Naive thymus-derived CD4-positive, alpha-beta T cell (primary cell): Measurements from ENCODE around the gene GDAP2. TPM values are rescaled to one million over a fixed set of nuclear protein-coding genes. Genes with fewer than 3 reads are reported as not detected.
"Not testable (repeated sequence)": the region's sequence is repeated elsewhere in the genome, so short reads cannot be mapped to it uniquely, and the experiment has no call there.

ENCODE experiments used
- ATAC-seq: fragments of 150-1000 bp; cut with Tn5 transposase; 2 replicates; pipeline ENCODE4 v1.10.0; 2021; ENCODE audit warnings: mild to moderate bottlenecking, moderate library complexity
- CTCF ChIA-PET: fragments of 350-600 bp; sonication (Branson Sonifier 250); formaldehyde crosslinking; loops from one replicate; lab custom pipeline; 2021; ENCODE audit warnings: antibody characterized with exemption; lab: Charles Lee
- POLR2A ChIA-PET: fragments of 350-600 bp; sonication (Branson Sonifier 250); formaldehyde crosslinking; loops from one replicate; lab custom pipeline; 2021; ENCODE audit warnings: antibody characterized with exemption, inconsistent platforms; lab: Charles Lee
- DNase-seq, 9 donors: peaks; one replicate each; pipeline versions ENCODE4 v3.0.0 to v3.0.0-alpha.2; 2020 to 2022; ENCODE audit warnings: mixed read lengths in 1 of 9
- H3K27ac ChIP-seq: one replicate; pipeline ENCODE4 v1.7.0; 2013; ENCODE audit warnings: mild to moderate bottlenecking, low read depth, low read length, moderate library complexity
- H3K27me3 ChIP-seq, 2 donors: one replicate each; pipeline ENCODE4 v1.7.0; 2013; ENCODE audit warnings: low read length in 2 of 2, mild to moderate bottlenecking in 2 of 2, moderate library complexity in 2 of 2; ENCODE audit not compliant: control insufficient read depth in 2 of 2, insufficient read depth in 2 of 2
- H3K36me3 ChIP-seq, 3 experiments: 1 replicate in 2 of 3; 2 replicates in 1 of 3; pipeline ENCODE4 v1.7.0; 2013; ENCODE audit warnings: low read length in 3 of 3, mild to moderate bottlenecking in 3 of 3, moderate library complexity in 1 of 3; ENCODE audit not compliant: insufficient read depth in 3 of 3, control insufficient read depth in 2 of 3
- H3K4me1 ChIP-seq, 2 donors: one replicate each; pipeline ENCODE4 v1.7.0; 2013; ENCODE audit warnings: low read length in 2 of 2, mild to moderate bottlenecking in 2 of 2, moderate library complexity in 1 of 2; ENCODE audit not compliant: control insufficient read depth in 2 of 2, insufficient read depth in 2 of 2
- H3K4me3 ChIP-seq: 2 replicates; pipeline ENCODE4 v1.7.0; 2013; ENCODE audit warnings: mild to moderate bottlenecking, low read length
- H3K9me3 ChIP-seq, 3 experiments: 1 replicate in 2 of 3; 2 replicates in 1 of 3; pipeline ENCODE4 v1.7.0; 2013; ENCODE audit warnings: low read length in 3 of 3; ENCODE audit not compliant: control insufficient read depth in 2 of 3
- H3K27ac Mint-ChIP-seq, 9 donors: one replicate each; pipeline ENCODE4 v1.8.0; 2020 to 2022; ENCODE audit warnings: mixed read lengths in 9 of 9, mild to moderate bottlenecking in 8 of 9, moderate library complexity in 5 of 9, inconsistent platforms in 2 of 9
- H3K27me3 Mint-ChIP-seq, 5 donors: one replicate each; pipeline ENCODE4 v1.8.0; 2021 to 2022; ENCODE audit warnings: mixed read lengths in 5 of 5, mild to moderate bottlenecking in 1 of 5
- H3K36me3 Mint-ChIP-seq, 5 donors: one replicate each; pipeline ENCODE4 v1.8.0; 2020 to 2022; ENCODE audit warnings: mixed read lengths in 5 of 5, mild to moderate bottlenecking in 3 of 5, inconsistent platforms in 1 of 5
- H3K4me1 Mint-ChIP-seq, 7 donors: one replicate each; pipeline ENCODE4 v1.8.0; 2020 to 2022; ENCODE audit warnings: mixed read lengths in 7 of 7, mild to moderate bottlenecking in 3 of 7, inconsistent platforms in 1 of 7
- H3K4me3 Mint-ChIP-seq, 10 donors: one replicate each; pipeline ENCODE4 v1.8.0; 2020 to 2022; ENCODE audit warnings: mild to moderate bottlenecking in 10 of 10, mixed read lengths in 10 of 10, moderate library complexity in 6 of 10, inconsistent platforms in 2 of 10
- H3K9me3 Mint-ChIP-seq, 11 donors: one replicate each; pipeline ENCODE4 v1.8.0; 2020 to 2022; ENCODE audit warnings: mixed read lengths in 11 of 11, mild to moderate bottlenecking in 4 of 11, inconsistent platforms in 1 of 11, moderate library complexity in 1 of 11
- intact Hi-C, 2 donors: fragments of 100-400 bp; cut with micrococcal nuclease; formaldehyde crosslinking; loops; one replicate each; pipeline ENCODE4 v1.15.1; 2023
- polyA plus RNA-seq, 2 donors: library from polyadenylated mRNA; unstranded; fragments of 300-500 nt; fragmentation: Illumina TruSeq; gene quantifications; one replicate each; pipeline ENCODE4 v1.2.3, GENCODE V29; 2021
- total RNA-seq, 6 experiments: library from RNA in 5 of 6; stranded (reverse) in 5 of 6; gene quantifications; 1 replicate in 5 of 6; 2 replicates in 1 of 6; pipeline ENCODE4 v1.2.3 and lab custom pipeline; 2021 to 2026

Gene GDAP2
- total and polyA plus RNA-seq, 7 experiments from 2014 or later = 9.7 to 31.2 (median 24.9) TPM

- CTCF ChIA-PET = no interaction called here
- Mint-ChIP-seq H3K27ac (no peak overlapping the region), H3K9me3 (no peaks in the 10 kb centered on the region), H3K4me3 (no peak overlapping the region), H3K36me3 (peaks cover 0 to 29% (median 16%) of the 10 kb centered on the region in 5 donors), H3K27me3 (no peaks in the 10 kb centered on the region), H3K4me1 (no peaks in the 10 kb centered on the region)
- intact Hi-C loops = no loop called here
- Histone ChIP-seq H3K4me1 (no peaks in the 10 kb centered on the region), H3K36me3 (no peaks in the 10 kb centered on the region), H3K9me3 (no peaks in the 10 kb centered on the region), H3K27me3 (no peaks in the 10 kb centered on the region), H3K27ac (no peak overlapping the region), H3K4me3 (no peak overlapping the region)
- no peak for ATAC-seq
- POLR2A ChIA-PET = no interaction called here
- no peak for DNase-seq
These were observed 69.5 kb downstream of the GDAP2 start for GRCh38 chr1:117859901-117860300.

GRCh38 chr1:117857418-117857817, 72.0 kb downstream of the GDAP2 start:
- Histone ChIP-seq H3K36me3 (no peaks in the 10 kb centered on the region), H3K4me3 (no peak overlapping the region), H3K4me1 (no peaks in the 10 kb centered on the region), H3K27me3 (no peaks in the 10 kb centered on the region), H3K27ac (no peak overlapping the region), H3K9me3 (no peaks in the 10 kb centered on the region)
- ChIA-PET POLR2A (no interaction called here), CTCF (no interaction called here)
- DNase-seq = no peak
- Mint-ChIP-seq H3K27ac (no peak overlapping the region), H3K36me3 (peaks cover 0 to 21% (median 12%) of the 10 kb centered on the region in 5 donors), H3K4me1 (no peaks in the 10 kb centered on the region), H3K9me3 (no peaks in the 10 kb centered on the region), H3K4me3 (no peak overlapping the region), H3K27me3 (no peaks in the 10 kb centered on the region)
- no peak for ATAC-seq
- intact Hi-C loops = no loop called here

- Histone ChIP-seq H3K27ac (no peak overlapping the region), H3K4me1 (no peaks in the 10 kb centered on the region), H3K4me3 (no peak overlapping the region), H3K9me3 (no peaks in the 10 kb centered on the region), H3K27me3 (no peaks in the 10 kb centered on the region), H3K36me3 (no peaks in the 10 kb centered on the region)
- ChIA-PET CTCF (no interaction called here), POLR2A (no interaction called here)
- no peak overlapping the region for H3K4me3 Mint-ChIP-seq
- no peak overlapping the region for H3K27ac Mint-ChIP-seq
- DNase-seq (no peak), ATAC-seq (no peak)
- no peaks in the 10 kb centered on the region for H3K4me1 Mint-ChIP-seq
- no peaks in the 10 kb centered on the region for H3K27me3 Mint-ChIP-seq
- peaks cover 0 to 27% (median 9%) of the 10 kb centered on the region in 5 donors for H3K36me3 Mint-ChIP-seq
- H3K9me3 Mint-ChIP-seq = peaks cover 0 to 5% (median 0%) of the 10 kb centered on the region in 11 donors
- intact Hi-C loops = no loop called here
These were observed 76.4 kb downstream of the GDAP2 start for GRCh38 chr1:117852853-117853553.

- H3K27me3 Mint-ChIP-seq = no peaks in the 10 kb centered on the region
- H3K4me1 Mint-ChIP-seq = no peaks in the 10 kb centered on the region
- ChIA-PET POLR2A (no interaction called here), CTCF (no interaction called here)
- Histone ChIP-seq H3K4me3 (no peak overlapping the region), H3K36me3 (no peaks in the 10 kb centered on the region), H3K9me3 (no peaks in the 10 kb centered on the region), H3K27me3 (no peaks in the 10 kb centered on the region), H3K27ac (no peak overlapping the region), H3K4me1 (no peaks in the 10 kb centered on the region)
- ATAC-seq (no peak), DNase-seq (no peak)
- peaks cover 0 to 39% (median 19%) of the 10 kb centered on the region in 5 donors for H3K36me3 Mint-ChIP-seq
- no peak overlapping the region for H3K27ac Mint-ChIP-seq
- H3K4me3 Mint-ChIP-seq = no peak overlapping the region
- intact Hi-C loops = no loop called here
- peaks cover 0 to 9% (median 0%) of the 10 kb centered on the region in 11 donors for H3K9me3 Mint-ChIP-seq
These were observed 77.7 kb downstream of the GDAP2 start for GRCh38 chr1:117851687-117852086.

GRCh38 chr1:117846674-117847425, 82.6 kb downstream of the GDAP2 start:
- no peak for DNase-seq
- CTCF ChIA-PET = no interaction called here
- intact Hi-C loops = no loop called here
- no peak overlapping the region for H3K27ac Mint-ChIP-seq
- no peaks in the 10 kb centered on the region for H3K9me3 ChIP-seq
- no peaks in the 10 kb centered on the region for H3K27me3 Mint-ChIP-seq
- H3K27me3 ChIP-seq = no peaks in the 10 kb centered on the region
- no peak overlapping the region for H3K4me3 Mint-ChIP-seq
- peaks cover 13 to 36% (median 20%) of the 10 kb centered on the region in 11 donors for H3K9me3 Mint-ChIP-seq
- POLR2A ChIA-PET = no interaction called here
- peaks cover 10 to 71% (median 47%) of the 10 kb centered on the region in 5 donors for H3K36me3 Mint-ChIP-seq
- H3K27ac ChIP-seq = no peak overlapping the region
- no peak overlapping the region for H3K4me3 ChIP-seq
- no peaks in the 10 kb centered on the region for H3K36me3 ChIP-seq
- no peaks in the 10 kb centered on the region for H3K4me1 ChIP-seq
- ATAC-seq = no peak
- H3K4me1 Mint-ChIP-seq = no peaks in the 10 kb centered on the region

- POLR2A ChIA-PET, H3K27ac Mint-ChIP-seq, H3K27ac ChIP-seq, intact Hi-C loops, H3K4me1 Mint-ChIP-seq, H3K4me3 Mint-ChIP-seq, H3K4me3 ChIP-seq, H3K36me3 ChIP-seq, H3K9me3 ChIP-seq, DNase-seq, CTCF ChIA-PET, ATAC-seq, H3K27me3 Mint-ChIP-seq, H3K27me3 ChIP-seq, H3K4me1 ChIP-seq: not testable (repeated sequence)
- H3K9me3 Mint-ChIP-seq = peaks cover 13 to 41% (median 20%) of the 10 kb centered on the region in 11 donors
- H3K36me3 Mint-ChIP-seq = peaks cover 10 to 75% (median 59%) of the 10 kb centered on the region in 5 donors
These were observed 84.9 kb downstream of the GDAP2 start for GRCh38 chr1:117844478-117844877.
